HEK293 (cell line): Measurements from ENCODE around the gene MEGF6.

ENCODE experiments used
- CTCF ChIA-PET: fragments of 350-600 bp; formaldehyde crosslinking; extraction: SDS; loops from one replicate; lab custom pipeline; 2021; ENCODE audit warnings: antibody characterized with exemption; lab: Yijun Ruan, JAX
- POLR2A ChIA-PET: fragments of 300-600 bp; formaldehyde crosslinking; extraction: SDS; loops from one replicate; lab custom pipeline; 2020; ENCODE audit warnings: antibody characterized with exemption, inconsistent platforms; lab: Yijun Ruan, JAX
- H3K27ac ChIP-seq: fragments of 200-500 bp; sonication (Bioruptor generic); 2 replicates; pipeline ENCODE4 v1.5.1; 2014; ENCODE audit warnings: low read depth, low read length, control low read depth, inconsistent platforms; ENCODE audit errors: extremely low read depth
- H3K36me3 ChIP-seq, 2 experiments: fragments of 200-500 bp in 1 of 2; sonication (Bioruptor generic) in 1 of 2; 1 replicate in 1 of 2; 2 replicates in 1 of 2; pipeline ENCODE4 v1.5.1; 2014 to 2017; ENCODE audit warnings: inconsistent platforms in 2 of 2, low read length in 2 of 2; ENCODE audit not compliant: control insufficient read depth in 2 of 2, insufficient read depth in 1 of 2
- H3K4me1 ChIP-seq: fragments of 200-500 bp; sonication (Bioruptor generic); 2 replicates; pipeline ENCODE4 v1.5.1; 2014; ENCODE audit warnings: mild to moderate bottlenecking, low read length, inconsistent platforms; ENCODE audit not compliant: control insufficient read depth, insufficient read depth
- H3K4me3 ChIP-seq: 2 replicates; pipeline ENCODE4 v1.5.1; 2011; ENCODE audit warnings: low read depth, mild to moderate bottlenecking, control low read depth, low read length, moderate library complexity
- H3K9me3 ChIP-seq: fragments of 200-500 bp; sonication (Bioruptor generic); 2 replicates; pipeline ENCODE4 v1.5.1; 2014; ENCODE audit warnings: low read depth, low read length, inconsistent platforms; ENCODE audit not compliant: control insufficient read depth, insufficient read depth
- BCL11A ChIP-seq: fragments of 450-650 bp; formaldehyde crosslinking; IDR thresholded peaks from 2 replicates; pipeline ENCODE4 v1.5.1; 2016; ENCODE audit warnings: low read depth, missing biosample characterization, missing genetic modification characterization
- EGR2 ChIP-seq: fragments of 450-650 bp; formaldehyde crosslinking; IDR thresholded peaks from 2 replicates; pipeline ENCODE4 v1.5.1; 2016; ENCODE audit warnings: low read depth, missing biosample characterization, missing genetic modification characterization
- GLIS1 ChIP-seq: fragments of 450-650 bp; formaldehyde crosslinking; IDR thresholded peaks from 2 replicates; pipeline ENCODE4 v1.5.1; 2016; ENCODE audit warnings: missing biosample characterization, missing genetic modification characterization
- GLIS2 ChIP-seq: fragments of 450-650 bp; formaldehyde crosslinking; IDR thresholded peaks from 2 replicates; pipeline ENCODE4 v1.5.1; 2016; ENCODE audit warnings: missing biosample characterization, missing genetic modification characterization
- KLF8 ChIP-seq: fragments of 450-650 bp; formaldehyde crosslinking; IDR thresholded peaks from 2 replicates; pipeline ENCODE4 v1.5.1; 2016; ENCODE audit warnings: missing biosample characterization, missing genetic modification characterization
- SCRT1 ChIP-seq: fragments of 450-650 bp; formaldehyde crosslinking; IDR thresholded peaks from 2 replicates; pipeline ENCODE4 v1.5.1; 2016; ENCODE audit warnings: missing biosample characterization, missing genetic modification characterization, borderline replicate concordance
- SCRT2 ChIP-seq: fragments of 450-650 bp; formaldehyde crosslinking; IDR thresholded peaks from 2 replicates; pipeline ENCODE4 v1.5.1; 2016; ENCODE audit warnings: missing biosample characterization, missing genetic modification characterization
- SETDB1 ChIP-seq: IDR thresholded peaks from one replicate; pipeline ENCODE4 v1.6.1; 2017; ENCODE audit warnings: mild to moderate bottlenecking, low read length, moderate library complexity, mixed read lengths; ENCODE audit not compliant: insufficient read length
- TCF7L2 ChIP-seq: IDR thresholded peaks from 2 replicates; pipeline ENCODE4 v1.6.1; 2011; ENCODE audit warnings: low read depth, mild to moderate bottlenecking, inconsistent platforms, low read length, moderate library complexity, borderline replicate concordance
- YY1 ChIP-seq: fragments of 450-650 bp; formaldehyde crosslinking; IDR thresholded peaks from 2 replicates; pipeline ENCODE4 v1.5.1; 2018; ENCODE audit warnings: missing biosample characterization, missing genetic modification characterization
- ZBTB7A ChIP-seq: fragments of 450-650 bp; formaldehyde crosslinking; IDR thresholded peaks from 2 replicates; pipeline ENCODE4 v1.5.1; 2016; ENCODE audit warnings: low read depth, missing biosample characterization, missing genetic modification characterization
- ZFP37 ChIP-seq: fragments of 450-650 bp; formaldehyde crosslinking; IDR thresholded peaks from 2 replicates; pipeline ENCODE4 v1.5.1; 2016; ENCODE audit warnings: missing biosample characterization, missing genetic modification characterization
- ZIC2 ChIP-seq: fragments of 450-650 bp; formaldehyde crosslinking; IDR thresholded peaks from 2 replicates; pipeline ENCODE4 v1.5.1; 2016; ENCODE audit warnings: missing biosample characterization, missing genetic modification characterization
- ZNF174 ChIP-seq: fragments of 450-650 bp; formaldehyde crosslinking; IDR thresholded peaks from 2 replicates; pipeline ENCODE4 v1.5.0; 2017; ENCODE audit warnings: missing biosample characterization, mild to moderate bottlenecking, missing genetic modification characterization
- ZNF2 ChIP-seq: fragments of 450-650 bp; formaldehyde crosslinking; IDR thresholded peaks from 2 replicates; pipeline ENCODE4 v1.5.1; 2016; ENCODE audit warnings: missing biosample characterization, missing genetic modification characterization
- ZNF223 ChIP-seq: fragments of 450-650 bp; formaldehyde crosslinking; IDR thresholded peaks from 2 replicates; pipeline ENCODE4 v1.5.1; 2016; ENCODE audit warnings: missing biosample characterization, missing genetic modification characterization
- ZNF23 ChIP-seq: fragments of 450-650 bp; formaldehyde crosslinking; IDR thresholded peaks from 2 replicates; pipeline ENCODE4 v1.5.1; 2016; ENCODE audit warnings: missing biosample characterization, missing genetic modification characterization, borderline replicate concordance
- ZNF248 ChIP-seq: fragments of 450-650 bp; formaldehyde crosslinking; IDR thresholded peaks from 2 replicates; pipeline ENCODE4 v1.5.1; 2017; ENCODE audit warnings: missing biosample characterization, missing genetic modification characterization
- ZNF350 ChIP-seq: fragments of 450-650 bp; formaldehyde crosslinking; IDR thresholded peaks from 2 replicates; pipeline ENCODE4 v1.5.0; 2017; ENCODE audit warnings: missing biosample characterization, mild to moderate bottlenecking, missing genetic modification characterization
- ZNF433 ChIP-seq: fragments of 450-650 bp; formaldehyde crosslinking; IDR thresholded peaks from 2 replicates; pipeline ENCODE4 v1.5.1; 2016; ENCODE audit warnings: missing biosample characterization, missing genetic modification characterization, low read depth
- ZNF473 ChIP-seq: fragments of 450-650 bp; formaldehyde crosslinking; IDR thresholded peaks from 2 replicates; pipeline ENCODE4 v1.5.1; 2017; ENCODE audit warnings: missing biosample characterization, missing genetic modification characterization
- ZNF600 ChIP-seq: fragments of 450-650 bp; formaldehyde crosslinking; IDR thresholded peaks from 2 replicates; pipeline ENCODE4 v1.5.1; 2016; ENCODE audit warnings: missing biosample characterization, missing genetic modification characterization
- ZNF610 ChIP-seq: fragments of 450-650 bp; formaldehyde crosslinking; IDR thresholded peaks from 2 replicates; pipeline ENCODE4 v1.5.1; 2016; ENCODE audit warnings: missing biosample characterization, missing genetic modification characterization, borderline replicate concordance
- ZNF623 ChIP-seq: fragments of 450-650 bp; formaldehyde crosslinking; IDR thresholded peaks from 2 replicates; pipeline ENCODE4 v1.5.1; 2016; ENCODE audit warnings: missing biosample characterization, missing genetic modification characterization
- ZNF654 ChIP-seq: fragments of 450-650 bp; formaldehyde crosslinking; IDR thresholded peaks from 2 replicates; pipeline ENCODE4 v1.5.1; 2016; ENCODE audit warnings: low read depth, missing biosample characterization, missing genetic modification characterization
- ZNF664 ChIP-seq: fragments of 450-650 bp; formaldehyde crosslinking; IDR thresholded peaks from 2 replicates; pipeline ENCODE4 v1.5.1; 2016; ENCODE audit warnings: missing biosample characterization, missing genetic modification characterization
- ZNF677 ChIP-seq: fragments of 450-650 bp; IDR thresholded peaks from 2 replicates; pipeline ENCODE4 v1.5.0; 2018; ENCODE audit warnings: missing biosample characterization, mild to moderate bottlenecking, missing genetic modification characterization, moderate library complexity
- TF ChIP-seq, protein P1 (sequence below): fragments of 450-650 bp; formaldehyde crosslinking; IDR thresholded peaks from 2 replicates; pipeline ENCODE4 v1.5.1; 2016; ENCODE audit warnings: missing biosample characterization, missing genetic modification characterization
- TF ChIP-seq, protein P2 (sequence below): fragments of 450-650 bp; formaldehyde crosslinking; IDR thresholded peaks from 2 replicates; pipeline ENCODE4 v1.5.1; 2016; ENCODE audit warnings: missing biosample characterization, missing genetic modification characterization
- TF ChIP-seq, protein P3 (sequence below): sonication (generic); formaldehyde crosslinking; IDR thresholded peaks from 2 replicates; pipeline ENCODE4 v1.8.1; 2022; ENCODE audit warnings: mild to moderate bottlenecking, moderate library complexity, missing genetic modification reagents
- TF ChIP-seq, protein P4 (sequence below): fragments of 450-650 bp; formaldehyde crosslinking; IDR thresholded peaks from 2 replicates; pipeline ENCODE4 v1.5.1; 2016; ENCODE audit warnings: missing biosample characterization, missing genetic modification characterization
- TF ChIP-seq, protein P5 (sequence below): fragments of 450-650 bp; formaldehyde crosslinking; IDR thresholded peaks from 2 replicates; pipeline ENCODE4 v1.5.1; 2017; ENCODE audit warnings: missing biosample characterization, mild to moderate bottlenecking, missing genetic modification characterization, moderate library complexity

MEGF6 gene

DNA sequence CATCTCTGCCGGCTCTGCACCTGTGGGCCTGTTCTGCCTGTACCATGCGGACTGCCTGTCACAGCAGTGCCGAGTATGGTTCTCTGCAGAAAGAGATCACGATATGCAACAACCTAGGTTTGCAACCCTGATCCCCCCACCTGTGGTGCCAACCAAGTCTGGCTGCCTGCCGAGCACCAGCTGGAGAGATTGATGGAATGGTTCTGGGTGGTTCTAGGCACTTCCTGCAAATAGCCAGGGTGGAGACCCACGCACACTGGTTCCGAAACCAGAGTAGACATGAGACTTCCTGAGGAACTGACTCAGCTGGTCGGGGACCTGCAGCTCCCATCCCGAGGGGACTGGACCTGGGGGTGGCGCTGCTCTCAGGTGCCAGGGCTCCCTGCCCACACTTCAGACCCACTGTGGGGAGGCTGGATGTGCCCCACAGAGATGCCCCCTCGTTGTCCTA is 18.9 kb upstream of the MEGF6 start:
- Histone ChIP-seq H3K4me3 (no peak overlapping the region), H3K27ac (no peak overlapping the region), H3K4me1 (no peaks in the 10 kb centered on the region), H3K36me3 (peaks cover 13 to 84% of the 10 kb centered on the region in 2 experiments), H3K9me3 (no peaks in the 10 kb centered on the region)
- ChIA-PET POLR2A (no interaction called here), CTCF (interaction anchor here (2.2 to 2.3 kb wide), 2 partner anchors 10 to 11 kb away, joined by 7 to 9 read pairs; no protein-coding TSS in a partner anchor)
- no peak for TF ChIP-seq ZNF664 (tag by site-specific recombination)
- peak; percentile 66 for TF ChIP-seq SCRT2 (tag by site-specific recombination)
- no peak for TF ChIP-seq KLF8 (tag by site-specific recombination)
- TF ChIP-seq ZNF433 (tag by site-specific recombination) = no peak
- no peak for TF ChIP-seq ZNF174
- TF ChIP-seq ZNF248 (tag by site-specific recombination) = no peak
- no peak for TF ChIP-seq GLIS2 (tag by site-specific recombination)
- no peak for TF ChIP-seq BCL11A (tag by site-specific recombination)
- no peak for TF ChIP-seq ZBTB7A (tag by site-specific recombination)
- no peak for TF ChIP-seq SETDB1
- TF ChIP-seq ZFP37 (tag by site-specific recombination) = no peak
- no peak for TF ChIP-seq ZNF677 (tag by site-specific recombination)
- 0 out of 2 replicates have a peak, but pooled peaks have one; percentile 37 for TF ChIP-seq SCRT1 (tag by site-specific recombination)
- 0 out of 2 replicates have a peak, but pooled peaks have one; percentile 20 for TF ChIP-seq ZNF600 (tag by site-specific recombination)
- TF ChIP-seq ZNF623 = no peak
- TF ChIP-seq, protein P1, sequence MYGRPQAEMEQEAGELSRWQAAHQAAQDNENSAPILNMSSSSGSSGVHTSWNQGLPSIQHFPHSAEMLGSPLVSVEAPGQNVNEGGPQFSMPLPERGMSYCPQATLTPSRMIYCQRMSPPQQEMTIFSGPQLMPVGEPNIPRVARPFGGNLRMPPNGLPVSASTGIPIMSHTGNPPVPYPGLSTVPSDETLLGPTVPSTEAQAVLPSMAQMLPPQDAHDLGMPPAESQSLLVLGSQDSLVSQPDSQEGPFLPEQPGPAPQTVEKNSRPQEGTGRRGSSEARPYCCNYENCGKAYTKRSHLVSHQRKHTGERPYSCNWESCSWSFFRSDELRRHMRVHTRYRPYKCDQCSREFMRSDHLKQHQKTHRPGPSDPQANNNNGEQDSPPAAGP = no peak
- TF ChIP-seq, protein P2, sequence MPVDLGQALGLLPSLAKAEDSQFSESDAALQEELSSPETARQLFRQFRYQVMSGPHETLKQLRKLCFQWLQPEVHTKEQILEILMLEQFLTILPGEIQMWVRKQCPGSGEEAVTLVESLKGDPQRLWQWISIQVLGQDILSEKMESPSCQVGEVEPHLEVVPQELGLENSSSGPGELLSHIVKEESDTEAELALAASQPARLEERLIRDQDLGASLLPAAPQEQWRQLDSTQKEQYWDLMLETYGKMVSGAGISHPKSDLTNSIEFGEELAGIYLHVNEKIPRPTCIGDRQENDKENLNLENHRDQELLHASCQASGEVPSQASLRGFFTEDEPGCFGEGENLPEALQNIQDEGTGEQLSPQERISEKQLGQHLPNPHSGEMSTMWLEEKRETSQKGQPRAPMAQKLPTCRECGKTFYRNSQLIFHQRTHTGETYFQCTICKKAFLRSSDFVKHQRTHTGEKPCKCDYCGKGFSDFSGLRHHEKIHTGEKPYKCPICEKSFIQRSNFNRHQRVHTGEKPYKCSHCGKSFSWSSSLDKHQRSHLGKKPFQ (tag by site-specific recombination) = no peak
- TF ChIP-seq ZNF350 (tag by site-specific recombination) = no peak
- TF ChIP-seq, protein P3, sequence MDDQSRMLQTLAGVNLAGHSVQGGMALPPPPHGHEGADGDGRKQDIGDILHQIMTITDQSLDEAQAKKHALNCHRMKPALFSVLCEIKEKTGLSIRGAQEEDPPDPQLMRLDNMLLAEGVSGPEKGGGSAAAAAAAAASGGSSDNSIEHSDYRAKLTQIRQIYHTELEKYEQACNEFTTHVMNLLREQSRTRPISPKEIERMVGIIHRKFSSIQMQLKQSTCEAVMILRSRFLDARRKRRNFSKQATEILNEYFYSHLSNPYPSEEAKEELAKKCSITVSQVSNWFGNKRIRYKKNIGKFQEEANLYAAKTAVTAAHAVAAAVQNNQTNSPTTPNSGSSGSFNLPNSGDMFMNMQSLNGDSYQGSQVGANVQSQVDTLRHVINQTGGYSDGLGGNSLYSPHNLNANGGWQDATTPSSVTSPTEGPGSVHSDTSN = no peak
- TF ChIP-seq ZNF654 = no peak

DNA sequence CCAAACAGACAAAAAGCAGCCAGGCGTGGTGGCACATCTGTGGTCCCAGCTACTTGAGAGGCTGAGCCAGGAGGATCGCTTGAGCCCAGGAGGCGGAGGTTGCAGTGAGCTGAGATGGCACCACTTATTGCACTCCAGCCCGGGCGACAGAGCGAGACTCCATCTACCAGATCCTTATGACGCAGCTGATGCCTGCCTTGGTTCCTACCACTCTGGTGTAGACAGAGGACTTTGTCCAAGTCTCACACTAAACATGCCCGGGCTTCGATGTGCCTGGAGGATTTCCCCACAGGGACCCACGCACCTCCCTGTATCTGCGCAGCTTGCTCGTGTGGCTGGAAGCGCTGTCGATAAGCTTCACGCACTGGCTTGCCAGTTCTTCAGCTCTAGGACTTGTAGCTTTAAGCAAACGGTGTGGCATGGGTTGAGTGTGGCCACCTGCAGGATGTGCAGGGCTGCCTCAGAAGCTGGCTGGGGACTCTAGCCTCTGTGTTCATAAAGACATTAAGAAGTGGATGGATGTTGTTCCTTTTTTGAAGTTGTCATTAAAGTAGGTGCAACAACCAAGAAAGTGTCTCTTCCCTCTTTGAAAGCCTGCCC is 18.4 kb upstream of the MEGF6 start:
- H3K36me3 ChIP-seq = peaks cover 13 to 79% of the 10 kb centered on the region in 2 experiments
- H3K4me1 ChIP-seq = no peaks in the 10 kb centered on the region
- ChIA-PET POLR2A (no interaction called here), CTCF (interaction anchor here (0.6 to 2.3 kb wide), 6 partner anchors 9 to 167 kb away, joined by 3 to 9 read pairs (median 6); no protein-coding TSS in a partner anchor)
- no peak overlapping the region for H3K4me3 ChIP-seq
- H3K9me3 ChIP-seq = no peaks in the 10 kb centered on the region
- no peak overlapping the region for H3K27ac ChIP-seq
- TF ChIP-seq YY1 (tag by site-specific recombination) (no peak), ZNF473 (no peak), ZIC2 (tag by site-specific recombination) (no peak), TCF7L2 (no peak), GLIS1 (tag by site-specific recombination) (no peak), ZNF610 (no peak), ZNF2 (tag by site-specific recombination) (no peak), EGR2 (tag by site-specific recombination) (no peak), ZNF223 (tag by site-specific recombination) (no peak), GLIS2 (tag by site-specific recombination) (no peak), ZNF23 (tag by site-specific recombination) (no peak)
- TF ChIP-seq, protein P4, sequence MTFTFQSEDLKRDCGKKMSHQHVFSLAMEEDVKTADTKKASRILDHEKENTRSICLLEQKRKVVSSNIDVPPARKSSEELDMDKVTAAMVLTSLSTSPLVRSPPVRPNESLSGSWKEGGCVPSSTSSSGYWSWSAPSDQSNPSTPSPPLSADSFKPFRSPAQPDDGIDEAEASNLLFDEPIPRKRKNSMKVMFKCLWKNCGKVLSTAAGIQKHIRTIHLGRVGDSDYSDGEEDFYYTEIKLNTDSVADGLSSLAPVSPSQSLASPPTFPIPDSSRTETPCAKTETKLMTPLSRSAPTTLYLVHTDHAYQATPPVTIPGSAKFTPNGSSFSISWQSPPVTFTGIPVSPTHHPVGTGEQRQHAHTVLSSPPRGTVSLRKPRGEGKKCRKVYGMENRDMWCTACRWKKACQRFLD (tag by site-specific recombination) = no peak
- TF ChIP-seq, protein P5, sequence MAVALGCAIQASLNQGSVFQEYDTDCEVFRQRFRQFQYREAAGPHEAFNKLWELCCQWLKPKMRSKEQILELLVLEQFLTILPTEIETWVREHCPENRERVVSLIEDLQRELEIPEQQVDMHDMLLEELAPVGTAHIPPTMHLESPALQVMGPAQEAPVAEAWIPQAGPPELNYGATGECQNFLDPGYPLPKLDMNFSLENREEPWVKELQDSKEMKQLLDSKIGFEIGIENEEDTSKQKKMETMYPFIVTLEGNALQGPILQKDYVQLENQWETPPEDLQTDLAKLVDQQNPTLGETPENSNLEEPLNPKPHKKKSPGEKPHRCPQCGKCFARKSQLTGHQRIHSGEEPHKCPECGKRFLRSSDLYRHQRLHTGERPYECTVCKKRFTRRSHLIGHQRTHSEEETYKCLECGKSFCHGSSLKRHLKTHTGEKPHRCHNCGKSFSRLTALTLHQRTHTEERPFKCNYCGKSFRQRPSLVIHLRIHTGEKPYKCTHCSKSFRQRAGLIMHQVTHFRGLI (tag by site-specific recombination) = no peak
